Occipital lobe (tissue), 2 donors: ENCODE data around the gene IL1R1. TPM values are rescaled to one million over a fixed set of nuclear protein-coding genes. Genes with fewer than 3 reads are reported as not detected.
"Not testable (repeated sequence)": the region's sequence is repeated elsewhere in the genome, so short reads cannot be mapped to it uniquely, and the experiment has no call there.

Experiments used
- DNase-seq: peaks from one replicate; lab custom pipeline; 2025; lab: John Stamatoyannopoulos, UW
- total RNA-seq: library from RNA; depleted of rRNA; stranded (reverse); fragments of >200 nt; gene quantifications from one replicate; pipeline ENCODE4 v1.2.3, GENCODE V29; 2014

The IL1R1 gene
- total RNA-seq, 1 donor from 2014 or later = 0.78 TPM

- DNase-seq = no peak
These were observed 31.8 kb upstream of the IL1R1 start for GRCh38 chr2:102110596-102111334.

- no peak for DNase-seq
These were observed 30.7 kb upstream of the IL1R1 start for GRCh38 chr2:102111823-102112222.

GRCh38 chr2:102112271-102112670, 30.3 kb upstream of the IL1R1 start:
- DNase-seq = no peak

- no peak for DNase-seq
These were observed 29.6 kb upstream of the IL1R1 start for GRCh38 chr2:102112692-102113665.

DNA sequence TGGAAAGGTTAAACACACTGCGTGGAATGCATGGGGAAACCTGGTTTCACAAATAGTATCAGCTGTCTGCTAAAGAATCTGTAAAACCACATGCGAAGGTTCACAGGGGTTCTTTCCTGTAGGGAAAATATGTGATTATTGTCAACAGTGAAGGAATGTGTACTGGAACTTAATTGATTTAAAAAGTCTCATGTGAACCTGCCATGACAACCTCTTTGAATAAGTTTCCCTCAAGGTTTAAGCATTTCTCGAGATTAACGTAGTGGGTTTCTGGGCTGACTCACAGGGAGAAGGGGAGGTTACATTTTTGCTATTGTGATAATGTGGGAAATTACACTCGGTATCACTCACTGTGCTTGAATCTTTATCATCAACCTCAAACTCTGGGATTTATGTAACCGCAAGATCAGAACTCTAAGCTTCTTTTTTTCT, 28.2 kb upstream of the IL1R1 start:
- no peak for DNase-seq

DNA sequence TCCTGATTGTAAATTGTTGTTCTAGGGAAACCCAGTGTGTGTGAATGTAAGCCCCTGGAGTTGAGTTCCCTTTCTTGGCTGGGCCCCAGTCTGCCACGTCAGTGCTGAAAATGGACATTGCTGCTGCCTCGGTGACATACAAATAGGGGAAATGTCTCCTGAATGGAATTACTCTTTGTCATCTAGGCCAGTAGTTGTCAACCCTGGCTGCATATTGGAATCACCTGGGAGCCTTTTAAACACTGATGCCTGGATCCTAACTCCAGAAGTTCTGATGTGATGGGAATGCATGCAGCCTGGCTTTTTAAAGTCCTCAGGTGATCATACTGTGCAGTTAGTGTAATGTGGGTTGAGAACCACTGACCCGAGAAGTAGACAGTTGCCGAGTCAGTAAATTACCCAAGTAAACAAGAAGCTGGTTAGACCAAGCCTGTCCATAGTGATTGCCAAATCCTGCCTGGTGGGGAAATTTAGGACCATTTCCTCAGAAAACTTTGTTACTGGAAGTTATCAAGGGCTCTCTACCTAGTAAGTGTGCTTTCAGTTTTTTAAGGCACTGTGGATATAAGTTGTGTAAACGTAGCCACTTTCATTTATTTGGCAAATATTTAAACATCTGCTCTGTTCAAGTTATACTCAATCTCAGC, 27.6 kb upstream of the IL1R1 start:
- DNase-seq = no peak

DNA sequence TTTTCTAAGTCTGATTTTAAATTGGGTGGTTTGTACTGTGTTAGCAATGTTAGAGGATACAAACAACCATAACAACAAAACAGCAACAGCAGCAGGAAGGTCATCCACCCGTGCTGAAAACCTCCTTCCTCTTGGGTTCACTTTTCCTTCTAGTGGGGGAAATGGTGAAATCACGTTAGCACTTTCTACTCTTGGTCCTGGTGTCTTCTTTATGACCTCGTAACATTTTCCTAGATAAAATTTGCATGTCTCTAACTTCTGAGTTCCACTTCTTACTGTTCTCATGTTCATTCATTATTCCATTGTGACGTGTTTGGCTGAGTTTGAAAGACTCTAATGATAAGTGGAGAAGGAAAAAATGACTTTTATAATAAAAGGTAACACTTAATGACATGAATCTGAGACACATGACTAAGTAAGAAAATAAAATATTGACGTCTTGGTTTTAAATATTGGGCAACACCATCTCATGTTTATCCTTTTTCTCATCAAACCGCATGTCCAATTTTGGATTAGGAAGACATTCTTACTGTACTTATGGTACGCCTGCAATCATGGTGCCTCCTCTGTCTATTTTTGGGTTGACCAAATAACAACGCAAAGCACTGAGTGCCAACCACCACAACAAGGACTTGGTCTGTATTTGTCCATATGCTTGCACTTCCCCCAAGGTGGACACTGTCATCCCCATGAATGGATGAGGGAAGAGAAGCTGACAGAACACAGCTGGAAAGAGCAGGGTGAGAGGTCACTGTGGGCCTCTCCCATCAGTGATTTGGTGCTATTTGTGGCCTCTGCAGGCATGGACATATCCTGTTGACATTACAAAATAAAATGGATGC, 25.7 kb upstream of the IL1R1 start:
- DNase-seq = no peak

GRCh38 chr2:102117472-102117858, 25.1 kb upstream of the IL1R1 start:
- no peak for DNase-seq

GRCh38 chr2:102119255-102119654, 23.3 kb upstream of the IL1R1 start:
- no peak for DNase-seq

GRCh38 chr2:102120261-102120660, 22.3 kb upstream of the IL1R1 start:
- DNase-seq = no peak

DNA sequence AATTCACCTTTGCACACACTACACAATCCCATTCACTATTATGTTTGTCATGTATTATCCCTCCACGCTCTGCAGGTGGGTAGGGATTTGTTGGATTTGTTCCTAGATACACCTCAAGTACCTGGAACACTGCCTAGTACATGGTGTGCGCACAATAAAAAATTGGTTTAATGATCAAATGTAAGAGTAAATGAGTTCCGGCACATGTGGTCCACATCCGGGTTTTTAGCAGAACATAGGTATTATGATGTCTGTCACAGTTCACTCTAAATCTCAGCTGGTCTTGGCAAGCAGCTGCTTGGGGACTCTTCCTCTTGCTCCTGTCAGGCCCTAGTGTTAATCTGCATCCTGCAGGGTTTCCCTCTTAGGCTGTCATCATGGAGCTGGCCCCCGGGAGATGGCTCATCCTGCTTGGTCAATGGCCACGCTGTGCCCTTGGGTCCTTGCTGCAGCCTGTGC, 21.8 kb upstream of the IL1R1 start:
- DNase-seq = no peak

DNA sequence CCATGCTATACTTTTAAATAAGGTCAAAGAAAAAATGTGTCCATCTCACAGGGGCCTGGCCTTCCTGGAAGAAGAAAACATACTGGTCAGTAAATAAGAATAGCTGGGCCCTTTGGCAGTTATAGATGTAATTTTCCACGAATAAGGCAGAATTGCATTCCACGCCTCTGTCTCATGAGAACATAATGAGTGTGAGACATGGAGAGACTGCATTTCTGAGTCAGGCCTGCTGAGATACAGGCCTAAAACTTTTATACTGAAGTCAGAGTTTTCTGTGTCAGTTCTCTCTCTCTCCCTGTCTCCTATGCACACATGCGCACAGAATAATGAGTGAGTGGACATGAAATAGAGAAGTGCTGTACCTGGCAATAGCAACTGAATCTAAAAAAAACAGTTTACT, 20.4 kb upstream of the IL1R1 start:
- DNase-seq = no peak

- no peak for DNase-seq
These were observed 19.6 kb upstream of the IL1R1 start for GRCh38 chr2:102122909-102123308.

- not testable (repeated sequence) for DNase-seq
These were observed 18.1 kb upstream of the IL1R1 start for GRCh38 chr2:102124421-102124820.

GRCh38 chr2:102126169-102126568, 16.4 kb upstream of the IL1R1 start:
- no peak for DNase-seq

GRCh38 chr2:102126660-102127059, 15.9 kb upstream of the IL1R1 start:
- no peak for DNase-seq

DNA sequence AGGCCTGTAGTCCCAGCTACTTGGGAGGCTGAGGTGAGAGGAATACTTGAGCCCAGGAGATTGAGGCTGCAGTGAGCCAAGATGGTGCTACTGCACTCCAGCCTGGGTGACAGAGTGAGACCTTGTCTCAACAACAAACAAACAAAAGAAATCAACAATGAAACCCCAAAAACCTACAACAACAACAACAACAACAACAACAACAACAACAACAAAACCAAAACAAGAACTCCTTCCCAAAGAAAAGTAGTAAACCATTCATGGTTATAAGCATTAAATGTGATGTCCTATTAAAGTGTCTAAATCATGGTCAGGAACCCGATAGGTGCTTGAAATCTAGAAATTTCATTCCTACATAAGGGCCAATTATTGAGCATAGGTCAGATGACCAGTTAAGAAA, 13.5 kb upstream of the IL1R1 start:
- DNase-seq = no peak

GRCh38 chr2:102129951-102130646, 12.4 kb upstream of the IL1R1 start:
- DNase-seq = no peak

DNA sequence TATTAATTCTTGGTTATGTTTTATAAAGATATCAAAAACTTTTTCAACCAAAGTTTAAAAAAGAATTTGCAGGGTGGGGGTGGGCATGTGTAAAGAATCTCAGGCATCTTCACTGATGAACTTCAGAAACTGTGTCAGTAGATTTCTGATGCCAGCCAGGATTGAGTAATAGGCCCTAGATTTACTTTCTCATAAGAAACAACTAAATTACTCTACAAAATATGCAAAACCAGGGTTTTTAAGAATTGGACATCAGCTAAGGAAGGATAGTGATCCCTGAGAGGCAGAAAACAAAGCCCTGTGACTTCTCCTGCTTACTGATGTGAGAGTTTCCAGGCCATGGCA, 11.9 kb upstream of the IL1R1 start:
- DNase-seq = no peak

DNA sequence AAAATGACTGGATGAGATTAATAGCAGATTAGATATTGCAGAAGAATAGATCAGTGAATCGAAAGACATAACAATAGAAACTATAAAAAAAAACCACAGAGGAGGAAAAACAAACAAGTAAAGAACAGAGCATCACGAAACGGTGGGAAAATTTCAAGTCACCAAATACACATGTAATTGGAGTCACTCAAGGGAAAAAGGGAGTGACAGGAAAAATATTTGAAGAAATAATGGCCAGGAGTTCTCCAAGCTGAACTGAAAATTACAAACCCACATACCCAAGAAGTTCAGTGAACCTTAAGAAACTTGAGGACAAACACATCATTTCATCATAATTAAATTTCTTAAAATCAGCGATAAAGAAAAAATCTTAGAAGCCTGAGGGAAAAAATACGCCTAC, 11.0 kb upstream of the IL1R1 start:
- no peak for DNase-seq

GRCh38 chr2:102137138-102137537, 5.4 kb upstream of the IL1R1 start:
- DNase-seq = no peak
